HG02970 (cell line): ENCODE results near the gene ULK4.
"Not testable (repeated sequence)": the region's sequence is repeated elsewhere in the genome, so short reads cannot be mapped to it uniquely, and the experiment has no call there.

ENCODE experiments used
- ATAC-seq: cut with Tn5 transposase; IDR thresholded peaks from one replicate; pipeline ENCODE4 v1.9.1; 2021; ENCODE audit warnings: mild to moderate bottlenecking, moderate library complexity, moderate number of reproducible peaks; ENCODE audit not compliant: unreplicated experiment, low FRiP score

The ULK4 gene

DNA sequence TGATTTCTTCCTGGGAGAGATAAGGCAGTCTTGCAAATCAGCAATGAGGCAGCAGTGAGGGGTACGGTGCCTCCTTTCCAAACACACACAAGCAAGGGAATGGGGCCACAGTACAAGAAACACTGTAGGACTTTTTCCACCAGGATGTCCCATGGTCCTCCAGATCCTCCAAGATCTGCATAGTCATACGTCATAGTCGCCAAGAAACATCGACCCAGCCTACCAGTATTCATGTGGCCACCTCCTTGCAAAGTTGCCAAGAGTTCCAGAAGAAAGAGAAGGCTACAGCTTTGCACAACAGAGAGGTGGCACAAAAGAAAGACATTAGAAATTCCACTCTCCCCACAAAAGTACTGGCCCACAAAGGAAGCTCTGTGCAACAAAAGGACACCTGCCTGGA lies 504.7 kb downstream of the ULK4 start:
- no peak for ATAC-seq

DNA sequence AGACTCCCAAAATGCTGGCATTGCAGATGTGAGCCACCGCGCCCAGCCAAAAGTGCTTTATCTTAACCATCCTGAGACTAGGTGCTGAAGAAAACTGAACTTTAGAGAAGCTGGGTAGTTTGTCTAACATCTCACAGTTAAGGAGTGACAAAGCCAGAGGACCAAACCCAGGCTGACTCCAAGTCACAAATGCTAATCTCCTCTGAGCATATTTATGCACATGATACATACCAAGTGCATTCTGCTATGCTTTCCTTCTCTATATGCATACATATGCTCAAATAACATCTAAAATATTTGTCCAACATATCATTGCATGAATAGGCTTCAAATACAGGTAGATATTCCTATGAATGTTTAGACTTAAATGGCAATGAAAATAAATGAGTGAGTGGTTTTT lies 505.7 kb downstream of the ULK4 start:
- ATAC-seq, result no peak

DNA sequence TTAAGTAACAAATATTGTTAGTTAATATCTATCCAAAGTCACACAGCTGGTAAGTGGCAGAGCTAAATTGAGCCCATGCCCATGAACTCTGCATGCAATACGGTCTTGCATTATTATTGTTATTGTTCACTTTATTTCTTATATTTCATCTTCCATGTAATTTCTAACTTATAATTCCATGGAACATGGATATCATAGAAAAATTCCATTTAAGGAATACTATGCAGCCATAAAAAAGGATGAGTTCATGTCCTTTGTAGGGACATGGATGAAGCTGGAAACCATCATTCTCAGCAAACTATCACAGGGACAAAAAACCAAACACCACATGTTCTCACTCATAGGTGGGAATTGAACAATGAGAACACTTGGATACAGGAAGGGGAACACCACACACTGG lies 508.3 kb downstream of the ULK4 start:
- not testable (repeated sequence) for ATAC-seq

- ATAC-seq, result no peak
Observed at GRCh38 chr3:41450416-41451231, 511.3 kb downstream of the ULK4 start.

DNA sequence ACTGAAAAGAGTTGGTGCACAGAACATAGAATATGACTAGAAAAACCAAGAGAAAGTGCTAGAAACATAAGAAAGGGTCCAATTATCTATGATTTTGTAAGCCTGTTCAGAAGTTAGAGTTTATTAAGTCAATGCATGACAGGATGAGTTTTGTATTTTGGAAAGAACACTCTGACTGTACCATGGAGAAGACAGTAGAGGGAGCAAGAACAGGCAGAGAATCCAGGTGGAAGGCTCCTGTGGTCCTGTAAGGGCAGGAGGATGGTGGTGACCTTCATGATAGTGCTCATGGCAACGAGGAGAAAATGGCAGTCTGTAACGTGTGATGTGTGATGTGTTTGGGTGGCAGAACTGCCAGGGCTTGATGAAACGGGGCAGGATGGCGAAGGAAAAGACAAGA lies 513.5 kb downstream of the ULK4 start:
- ATAC-seq, result no peak

DNA sequence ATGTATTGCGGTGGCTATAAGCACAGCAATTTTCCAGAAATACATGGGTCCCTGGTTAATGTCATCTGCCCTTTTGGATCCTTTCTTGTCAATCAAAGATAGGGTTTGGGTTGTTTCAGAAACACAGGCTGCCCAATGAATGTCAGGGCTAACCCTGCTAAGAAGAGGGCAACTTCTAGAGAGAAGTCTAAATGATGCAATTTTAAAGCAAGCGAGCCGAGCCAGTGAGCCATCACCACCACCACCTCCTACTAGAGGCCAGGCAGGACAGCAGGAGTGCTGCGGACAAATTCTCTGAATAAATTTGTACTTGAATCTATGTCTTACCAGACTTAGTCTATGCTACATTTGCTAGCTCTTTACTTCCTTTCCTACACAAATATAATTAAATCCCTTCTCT lies 514.2 kb downstream of the ULK4 start:
- ATAC-seq, result no peak

GRCh38 chr3:41446316-41446715 lies 515.6 kb downstream of the ULK4 start:
- ATAC-seq, result not testable (repeated sequence)

GRCh38 chr3:41441568-41441967 lies 520.3 kb downstream of the ULK4 start:
- no peak for ATAC-seq

DNA sequence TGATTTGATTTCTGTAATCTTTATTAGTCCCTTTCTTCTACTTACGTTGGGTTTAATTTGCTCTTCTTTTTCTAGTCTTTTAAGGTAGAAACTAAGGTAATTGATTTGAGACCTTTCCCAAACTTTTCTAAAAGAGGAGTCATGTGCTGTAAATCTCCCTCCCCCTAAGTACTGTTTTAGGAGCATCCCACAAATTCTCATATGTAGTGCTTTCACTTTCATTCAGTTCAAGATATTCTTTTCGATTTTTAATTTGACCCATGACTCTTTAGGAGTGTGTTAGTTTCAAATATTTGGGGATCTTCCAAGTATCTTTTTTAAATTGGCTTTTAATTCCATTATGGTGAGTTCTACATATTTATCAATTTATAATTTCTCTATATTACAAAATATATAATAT lies 520.8 kb downstream of the ULK4 start:
- ATAC-seq, result no peak

GRCh38 chr3:41436983-41437382 lies 524.9 kb downstream of the ULK4 start:
- ATAC-seq, result no peak

- ATAC-seq, result no peak
Observed at GRCh38 chr3:41434781-41435180, 527.1 kb downstream of the ULK4 start.

- ATAC-seq, result no peak
Observed at GRCh38 chr3:41431386-41431785, 530.5 kb downstream of the ULK4 start.

DNA sequence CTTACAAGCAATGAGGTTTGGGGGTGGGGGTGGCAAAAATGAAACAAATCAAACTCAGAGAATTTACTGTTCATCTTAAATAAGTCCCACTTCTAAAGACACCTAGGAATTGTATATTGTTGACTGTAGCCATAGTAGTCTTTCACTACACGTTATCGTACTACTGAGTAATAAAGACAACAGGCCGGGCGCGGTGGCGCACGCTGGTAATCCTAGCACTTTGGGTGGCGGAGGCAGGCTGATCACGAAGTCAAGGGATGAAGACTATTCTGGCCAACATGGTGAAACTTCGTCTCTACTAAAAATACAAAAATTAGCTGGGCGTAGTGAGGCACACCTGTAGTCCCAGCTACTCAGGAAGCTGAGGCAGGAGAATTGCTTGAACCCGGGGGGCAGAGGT lies 531.0 kb downstream of the ULK4 start:
- no peak for ATAC-seq

DNA sequence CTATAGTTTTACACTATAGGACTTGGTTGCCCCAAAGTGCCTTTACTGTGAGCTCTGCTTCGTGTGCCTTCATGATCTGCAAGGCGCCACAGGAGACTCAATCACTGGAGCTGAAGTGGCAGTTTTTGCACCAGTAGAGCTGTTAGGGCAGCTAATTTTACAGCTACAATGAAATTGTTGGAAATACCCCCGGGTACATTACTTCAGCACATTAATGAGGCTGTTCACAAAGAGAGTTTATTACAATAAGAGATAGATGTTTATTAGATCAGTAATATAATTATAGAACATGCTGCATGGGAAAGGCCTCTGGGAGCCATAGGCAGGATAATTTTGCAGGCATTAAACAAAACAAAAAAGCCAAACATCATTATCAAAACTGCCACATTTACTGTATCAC lies 531.5 kb downstream of the ULK4 start:
- no peak for ATAC-seq

GRCh38 chr3:41426485-41426884 lies 535.4 kb downstream of the ULK4 start:
- no peak for ATAC-seq

GRCh38 chr3:41424543-41425300 lies 537.2 kb downstream of the ULK4 start:
- ATAC-seq, result no peak

DNA sequence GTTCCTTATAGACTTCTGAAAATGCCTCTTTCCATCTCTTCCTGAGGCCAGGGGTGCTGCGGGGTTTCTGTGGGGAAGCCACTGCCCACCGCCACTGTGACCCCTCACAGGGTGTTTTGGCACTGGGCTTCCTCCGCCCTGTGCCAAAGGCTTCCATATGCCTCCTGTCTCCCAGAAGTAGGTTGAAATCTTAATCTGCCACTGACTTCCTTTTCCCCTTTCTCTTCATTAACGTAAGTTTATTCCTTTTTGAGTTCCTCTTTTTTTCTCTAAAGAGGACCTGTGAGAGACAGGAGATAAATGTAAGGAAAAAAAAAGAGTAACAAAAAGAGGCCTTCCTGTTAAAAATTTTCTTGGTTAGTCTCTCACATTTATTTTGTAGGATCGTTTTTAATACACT lies 542.1 kb downstream of the ULK4 start:
- ATAC-seq, result no peak

GRCh38 chr3:41418961-41419691 lies 542.8 kb downstream of the ULK4 start:
- ATAC-seq, result no peak

DNA sequence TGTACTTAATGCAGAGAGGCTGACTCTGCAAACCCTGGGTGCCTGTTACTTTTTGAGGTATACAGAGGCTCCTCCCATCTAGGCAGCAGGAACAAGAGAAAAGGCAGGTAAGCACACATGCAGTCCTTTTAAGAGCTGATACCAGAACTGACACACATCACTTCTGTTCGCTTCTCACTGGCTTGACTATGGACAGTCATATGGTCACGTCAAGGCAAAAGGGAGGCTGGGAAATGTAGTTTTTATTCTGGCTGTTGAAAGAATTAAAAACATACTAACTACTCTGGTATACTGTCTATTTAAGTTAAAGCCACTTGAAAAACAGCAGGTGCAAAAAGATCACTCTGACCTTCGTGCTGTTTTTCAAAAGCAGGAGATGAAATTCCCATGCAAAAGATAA lies 544.3 kb downstream of the ULK4 start:
- no peak for ATAC-seq

DNA sequence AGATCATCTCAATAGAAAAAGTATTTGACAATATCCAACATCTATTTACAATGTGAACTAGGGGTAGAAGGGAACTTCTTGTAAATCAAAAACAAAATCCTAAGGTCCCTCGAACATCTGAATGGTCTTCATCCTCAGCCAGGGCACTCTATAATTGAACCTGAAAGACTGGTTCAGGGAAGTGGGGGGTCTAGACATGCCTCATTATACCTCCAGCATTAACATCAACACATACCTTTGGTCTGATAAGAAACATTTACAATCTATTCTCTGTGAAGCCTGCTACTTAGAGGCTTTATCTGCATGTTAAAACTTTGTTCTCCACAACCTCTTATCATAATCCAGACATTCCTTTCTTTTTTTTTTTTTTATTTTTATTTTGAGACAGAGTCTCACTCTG lies 550.8 kb downstream of the ULK4 start:
- ATAC-seq, result no peak

GRCh38 chr3:41405466-41405865 lies 556.4 kb downstream of the ULK4 start:
- no peak for ATAC-seq
